GM13976 (cell line): ENCODE results near the gene LILRA2.
"Not testable (repeated sequence)": the region's sequence is repeated elsewhere in the genome, so short reads cannot be mapped to it uniquely, and the experiment has no call there.

Experiments used
- DNase-seq: peaks from one replicate; pipeline ENCODE4 v3.0.0; 2012; ENCODE audit warnings: low spot score
- CTCF ChIP-seq: IDR thresholded peaks from 2 replicates; pipeline ENCODE4 v1.5.1; 2012; ENCODE audit warnings: borderline replicate concordance, mild to moderate bottlenecking; ENCODE audit not compliant: insufficient read depth; ENCODE audit errors: extremely low read depth, missing control alignments, control extremely low read depth
- in situ Hi-C: fragments of 300-500 bp; cut with MboI; formaldehyde crosslinking; loops from one replicate; pipeline ENCODE4 v1.12.0; 2022; ENCODE audit warnings: low sequenced_read_pairs, mixed read lengths, inconsistent platforms; ENCODE audit not compliant: unreplicated experiment

The LILRA2 gene

GRCh38 chr19:54561840-54562239, 11.8 kb upstream of the LILRA2 start:
- in situ Hi-C loops: no loop called here
- DNase-seq: no peak
- TF ChIP-seq CTCF: no peak

GRCh38 chr19:54563206-54563605, 10.4 kb upstream of the LILRA2 start:
- DNase-seq, in situ Hi-C loops: not testable (repeated sequence)

- TF ChIP-seq CTCF: no peak
- in situ Hi-C loops: no loop called here
- no peak for DNase-seq
These were observed 3.3 kb upstream of the LILRA2 start for GRCh38 chr19:54570316-54570715.

GRCh38 chr19:54571715-54572615, 1.6 kb upstream of the LILRA2 start:
- DNase-seq, in situ Hi-C loops: not testable (repeated sequence)

- no peak for TF ChIP-seq CTCF
- no peak for DNase-seq
- in situ Hi-C loops: no loop called here
These were observed 786 bp upstream of the LILRA2 start for GRCh38 chr19:54572696-54573311.

GRCh38 chr19:54574051-54574450, 461 bp downstream of the LILRA2 start:
- no peak for TF ChIP-seq CTCF
- in situ Hi-C loops: no loop called here
- no peak for DNase-seq

- TF ChIP-seq CTCF: no peak
- in situ Hi-C loops: loop anchor here (5.0 kb wide), 1 partner anchor 277 kb away; no protein-coding TSS in a partner anchor
These were observed 1.0 kb downstream of the LILRA2 start for GRCh38 chr19:54574527-54575056.

GRCh38 chr19:54575205-54575604, 1.6 kb downstream of the LILRA2 start:
- in situ Hi-C loops: loop anchor here (5.0 kb wide), 1 partner anchor 278 kb away; no protein-coding TSS in a partner anchor

More at GRCh38 chr19:54574527-54575056, 1.0 kb downstream of the LILRA2 start:
- no peak for DNase-seq

More at GRCh38 chr19:54575205-54575604, 1.6 kb downstream of the LILRA2 start:
- not testable (repeated sequence) for DNase-seq
